Measurements from ENCODE around the gene STX7. TPM values are rescaled to one million over a fixed set of nuclear protein-coding genes. Genes with fewer than 3 reads are reported as not detected.
"Not testable (repeated sequence)": the region's sequence is repeated elsewhere in the genome, so short reads cannot be mapped to it uniquely, and the experiment has no call there.

The STX7 gene, protein sequence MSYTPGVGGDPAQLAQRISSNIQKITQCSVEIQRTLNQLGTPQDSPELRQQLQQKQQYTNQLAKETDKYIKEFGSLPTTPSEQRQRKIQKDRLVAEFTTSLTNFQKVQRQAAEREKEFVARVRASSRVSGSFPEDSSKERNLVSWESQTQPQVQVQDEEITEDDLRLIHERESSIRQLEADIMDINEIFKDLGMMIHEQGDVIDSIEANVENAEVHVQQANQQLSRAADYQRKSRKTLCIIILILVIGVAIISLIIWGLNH
- polyA plus RNA-seq (2012; ENCODE audit: insufficient read depth, insufficient read length, low read depth) = 10.3 TPM

- TF ChIP-seq, protein P1, sequence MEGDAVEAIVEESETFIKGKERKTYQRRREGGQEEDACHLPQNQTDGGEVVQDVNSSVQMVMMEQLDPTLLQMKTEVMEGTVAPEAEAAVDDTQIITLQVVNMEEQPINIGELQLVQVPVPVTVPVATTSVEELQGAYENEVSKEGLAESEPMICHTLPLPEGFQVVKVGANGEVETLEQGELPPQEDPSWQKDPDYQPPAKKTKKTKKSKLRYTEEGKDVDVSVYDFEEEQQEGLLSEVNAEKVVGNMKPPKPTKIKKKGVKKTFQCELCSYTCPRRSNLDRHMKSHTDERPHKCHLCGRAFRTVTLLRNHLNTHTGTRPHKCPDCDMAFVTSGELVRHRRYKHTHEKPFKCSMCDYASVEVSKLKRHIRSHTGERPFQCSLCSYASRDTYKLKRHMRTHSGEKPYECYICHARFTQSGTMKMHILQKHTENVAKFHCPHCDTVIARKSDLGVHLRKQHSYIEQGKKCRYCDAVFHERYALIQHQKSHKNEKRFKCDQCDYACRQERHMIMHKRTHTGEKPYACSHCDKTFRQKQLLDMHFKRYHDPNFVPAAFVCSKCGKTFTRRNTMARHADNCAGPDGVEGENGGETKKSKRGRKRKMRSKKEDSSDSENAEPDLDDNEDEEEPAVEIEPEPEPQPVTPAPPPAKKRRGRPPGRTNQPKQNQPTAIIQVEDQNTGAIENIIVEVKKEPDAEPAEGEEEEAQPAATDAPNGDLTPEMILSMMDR (IDR thresholded peaks at IDR 0.05; ENCODE audit: low read depth, low read length) = no peak
- H3K9me3 ChIP-seq = no peaks in the 10 kb centered on the region
- peak within 1 kb of the TSS; percentile 70 for H3K4me3 ChIP-seq (ENCODE audit: low read depth, low read length)
- H3K36me3 ChIP-seq = no peaks in the 10 kb centered on the region
- H3K27me3 ChIP-seq = peaks cover 37% of the 10 kb centered on the region
- peak; percentile 86 for DNase-seq
- H3K4me1 ChIP-seq = no peaks in the 10 kb centered on the region
Measured at GRCh38 chr6:132512638-132513632, at the start of gene STX7. Gene STX7 (minus strand): TSS chr6:132513116. CDS start chr6:132503530, 9,586 bp downstream.

DNA sequence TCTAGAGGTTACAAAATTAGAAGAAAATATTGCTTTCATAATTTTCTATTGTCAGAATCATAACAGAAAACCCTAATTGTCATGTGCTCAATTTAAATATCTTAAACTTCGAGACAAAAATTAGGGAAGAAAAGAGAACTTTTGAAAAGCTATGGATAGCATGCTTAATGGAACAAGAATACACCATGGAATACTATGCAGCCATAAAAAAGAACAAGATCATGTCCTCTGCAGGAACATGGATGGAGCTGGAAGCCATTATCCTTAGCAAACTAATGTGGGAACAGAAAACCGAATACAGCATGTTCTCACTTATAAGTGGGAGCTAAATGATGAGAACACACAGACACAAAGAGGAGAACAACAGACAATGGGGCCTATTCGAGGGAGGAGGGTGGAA lies 47.2 kb upstream of the STX7 start:
- not testable (repeated sequence) for DNase-seq; H3K9me3 ChIP-seq; H3K4me3 ChIP-seq (ENCODE audit: low read depth, low read length)

GRCh38 chr6:132552372-132552771 lies 39.5 kb upstream of the STX7 start, which contains the start of gene TAAR8:
Gene TAAR8 (plus strand): TSS chr6:132552672. CDS start chr6:132552693, 21 bp downstream.
- H3K27me3 ChIP-seq = peaks cover 34% of the 10 kb centered on the region

More for the DNA sequence above, 47.2 kb upstream of the STX7 start:
- H3K27me3 ChIP-seq = peaks cover 21% of the 10 kb centered on the region
- H3K36me3 ChIP-seq, H3K4me1 ChIP-seq: not testable (repeated sequence)

GRCh38 chr6:132551214-132551613 lies 38.3 kb upstream of the STX7 start:
- no peaks in the 10 kb centered on the region for H3K36me3 ChIP-seq
- H3K9me3 ChIP-seq = no peaks in the 10 kb centered on the region
- H3K27me3 ChIP-seq = peaks cover 22% of the 10 kb centered on the region
- TF ChIP-seq, protein P1 (IDR thresholded peaks at IDR 0.05; ENCODE audit: low read depth, low read length) = no peak
- no peaks in the 10 kb centered on the region for H3K4me1 ChIP-seq
- no peak for DNase-seq
- no peak overlapping the region for H3K4me3 ChIP-seq (ENCODE audit: low read depth, low read length)

More at GRCh38 chr6:132552372-132552771, 39.5 kb upstream of the STX7 start, which contains the start of gene TAAR8:
- Histone ChIP-seq H3K4me3 (ENCODE audit: low read depth, low read length) (no peak within 1 kb of the TSS), H3K4me1 (no peaks in the 10 kb centered on the region), H3K9me3 (no peaks in the 10 kb centered on the region), H3K36me3 (no peaks in the 10 kb centered on the region)
- DNase-seq = no peak
- TF ChIP-seq, protein P1 (IDR thresholded peaks at IDR 0.05; ENCODE audit: low read depth, low read length) = no peak

- no peak overlapping the region for H3K4me3 ChIP-seq (ENCODE audit: low read depth, low read length)
- DNase-seq = no peak
- H3K9me3 ChIP-seq = no peaks in the 10 kb centered on the region
- H3K27me3 ChIP-seq = peaks cover 15% of the 10 kb centered on the region
- no peaks in the 10 kb centered on the region for H3K4me1 ChIP-seq
- no peaks in the 10 kb centered on the region for H3K36me3 ChIP-seq
- TF ChIP-seq, protein P1 (IDR thresholded peaks at IDR 0.05; ENCODE audit: low read depth, low read length) = no peak
Measured at GRCh38 chr6:132548746-132549463, 36.0 kb upstream of the STX7 start.

DNA sequence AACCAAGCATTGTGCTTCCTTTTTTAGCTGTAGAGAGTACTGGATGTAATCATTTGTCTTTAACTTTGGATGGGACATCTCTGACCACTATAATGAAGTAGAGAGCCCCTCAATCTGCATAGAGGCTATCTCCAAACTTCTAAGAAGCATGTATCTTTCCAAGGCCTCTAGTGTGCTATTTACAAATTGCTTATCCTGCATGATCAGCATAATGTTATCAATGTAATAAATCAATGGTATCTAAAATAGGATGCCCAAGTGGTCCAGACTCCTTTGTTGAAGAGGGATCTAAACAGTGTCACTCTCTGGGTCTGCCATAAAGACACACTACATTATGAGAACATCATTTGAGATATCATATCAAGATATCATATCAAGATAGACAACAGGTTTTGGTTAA lies 31.9 kb upstream of the STX7 start:
- Histone ChIP-seq H3K9me3 (no peaks in the 10 kb centered on the region), H3K36me3 (no peaks in the 10 kb centered on the region), H3K4me3 (ENCODE audit: low read depth, low read length) (no peak overlapping the region), H3K27me3 (peaks cover 31% of the 10 kb centered on the region), H3K4me1 (no peaks in the 10 kb centered on the region)
- TF ChIP-seq, protein P1 (IDR thresholded peaks at IDR 0.05; ENCODE audit: low read depth, low read length) = no peak
- no peak for DNase-seq
